ENCODE data around the gene CDCP1.
A peak's percentile ranks its signal among the peaks of the same experiment; 100 is the strongest.

The CDCP1 gene, protein sequence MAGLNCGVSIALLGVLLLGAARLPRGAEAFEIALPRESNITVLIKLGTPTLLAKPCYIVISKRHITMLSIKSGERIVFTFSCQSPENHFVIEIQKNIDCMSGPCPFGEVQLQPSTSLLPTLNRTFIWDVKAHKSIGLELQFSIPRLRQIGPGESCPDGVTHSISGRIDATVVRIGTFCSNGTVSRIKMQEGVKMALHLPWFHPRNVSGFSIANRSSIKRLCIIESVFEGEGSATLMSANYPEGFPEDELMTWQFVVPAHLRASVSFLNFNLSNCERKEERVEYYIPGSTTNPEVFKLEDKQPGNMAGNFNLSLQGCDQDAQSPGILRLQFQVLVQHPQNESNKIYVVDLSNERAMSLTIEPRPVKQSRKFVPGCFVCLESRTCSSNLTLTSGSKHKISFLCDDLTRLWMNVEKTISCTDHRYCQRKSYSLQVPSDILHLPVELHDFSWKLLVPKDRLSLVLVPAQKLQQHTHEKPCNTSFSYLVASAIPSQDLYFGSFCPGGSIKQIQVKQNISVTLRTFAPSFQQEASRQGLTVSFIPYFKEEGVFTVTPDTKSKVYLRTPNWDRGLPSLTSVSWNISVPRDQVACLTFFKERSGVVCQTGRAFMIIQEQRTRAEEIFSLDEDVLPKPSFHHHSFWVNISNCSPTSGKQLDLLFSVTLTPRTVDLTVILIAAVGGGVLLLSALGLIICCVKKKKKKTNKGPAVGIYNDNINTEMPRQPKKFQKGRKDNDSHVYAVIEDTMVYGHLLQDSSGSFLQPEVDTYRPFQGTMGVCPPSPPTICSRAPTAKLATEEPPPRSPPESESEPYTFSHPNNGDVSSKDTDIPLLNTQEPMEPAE

DNA sequence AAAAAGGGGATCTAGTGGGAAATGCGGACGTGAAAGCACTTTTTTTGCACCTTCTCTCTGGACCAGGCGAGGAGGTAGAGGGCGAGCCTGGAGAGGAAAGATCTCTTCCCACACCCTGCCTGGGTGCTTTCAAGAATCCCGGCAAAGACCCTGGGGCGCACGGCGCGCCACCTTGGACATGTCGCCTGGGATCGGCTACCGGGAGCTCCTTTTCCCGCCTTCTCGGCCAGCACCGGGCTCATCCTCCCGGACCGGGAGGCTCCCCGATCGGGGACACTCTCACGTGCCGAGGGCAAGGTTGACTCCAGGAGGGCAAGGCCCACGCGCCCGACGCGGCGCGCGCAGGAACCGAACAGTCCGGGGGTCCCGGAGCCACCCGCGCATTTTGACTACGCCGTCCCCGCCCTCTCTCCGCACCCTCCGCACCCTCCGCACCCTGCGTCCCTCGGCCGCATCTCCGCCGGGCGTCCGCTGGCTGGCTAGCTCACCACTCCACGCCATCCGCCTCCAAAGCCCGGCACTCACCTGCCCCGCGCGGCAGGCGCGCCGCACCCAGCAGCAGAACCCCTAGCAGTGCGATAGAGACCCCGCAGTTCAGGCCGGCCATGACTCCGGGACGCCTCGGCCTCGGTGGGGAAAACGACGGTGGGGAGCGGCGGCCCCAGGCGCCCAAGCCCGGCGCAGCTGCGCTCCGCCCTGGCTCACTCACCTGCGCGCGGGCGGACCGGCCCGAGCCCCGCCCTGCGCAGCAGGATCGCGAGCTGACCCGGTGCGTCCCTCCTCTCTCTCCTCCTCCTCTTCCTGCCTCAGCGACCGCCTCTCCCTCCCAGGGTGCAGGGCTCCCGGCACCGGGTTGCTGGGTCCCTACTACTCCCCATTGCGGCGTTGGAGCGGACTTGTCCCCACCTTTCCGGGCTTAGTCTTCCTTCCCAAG, at the start of gene CDCP1:
CDCP1 (minus strand) TSS at position 698 of the 934 bp plus-strand sequence; CDS start at position 607, 91 bp downstream.
- ATAC-seq (peak; percentile 57), DNase-seq (no peak)
- H3K9me3 Mint-ChIP-seq = peaks cover 6 to 14% of the 10 kb centered on the region in 2 donors
- H3K4me1 Mint-ChIP-seq = peaks cover 22% of the 10 kb centered on the region
- H3K27ac Mint-ChIP-seq = peak within 1 kb of the TSS in 1 of 2 donors; percentile 74
- peaks cover 80% of the 10 kb centered on the region for H3K27me3 Mint-ChIP-seq
- peak within 1 kb of the TSS; percentile 82 to 91 for H3K4me3 Mint-ChIP-seq

DNA sequence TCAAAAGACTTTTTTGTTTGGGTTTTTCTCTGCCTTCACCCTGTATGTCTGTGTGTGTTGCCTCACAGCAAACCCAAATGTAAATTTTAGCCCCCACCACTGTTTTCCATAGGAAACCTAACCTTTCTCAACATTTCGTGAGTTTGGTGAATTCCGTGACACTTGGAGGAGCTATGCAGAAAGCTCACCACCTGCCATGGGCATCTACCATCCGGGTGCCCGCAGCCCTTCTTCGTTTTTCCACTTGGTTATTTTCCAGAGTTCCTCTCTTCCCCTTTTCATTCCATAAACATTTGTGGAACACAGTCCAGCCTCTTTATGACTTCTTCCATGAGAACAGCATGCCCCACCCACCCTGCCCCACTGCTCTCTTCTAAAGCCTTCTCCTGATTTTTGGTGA, 48.6 kb upstream of the CDCP1 start:
- DNase-seq (no peak), ATAC-seq (no peak)
- Mint-ChIP-seq H3K27ac (no peak overlapping the region), H3K4me1 (peaks cover 7% of the 10 kb centered on the region), H3K4me3 (no peak overlapping the region), H3K9me3 (no peaks in the 10 kb centered on the region), H3K27me3 (peaks cover 59% of the 10 kb centered on the region)

DNA sequence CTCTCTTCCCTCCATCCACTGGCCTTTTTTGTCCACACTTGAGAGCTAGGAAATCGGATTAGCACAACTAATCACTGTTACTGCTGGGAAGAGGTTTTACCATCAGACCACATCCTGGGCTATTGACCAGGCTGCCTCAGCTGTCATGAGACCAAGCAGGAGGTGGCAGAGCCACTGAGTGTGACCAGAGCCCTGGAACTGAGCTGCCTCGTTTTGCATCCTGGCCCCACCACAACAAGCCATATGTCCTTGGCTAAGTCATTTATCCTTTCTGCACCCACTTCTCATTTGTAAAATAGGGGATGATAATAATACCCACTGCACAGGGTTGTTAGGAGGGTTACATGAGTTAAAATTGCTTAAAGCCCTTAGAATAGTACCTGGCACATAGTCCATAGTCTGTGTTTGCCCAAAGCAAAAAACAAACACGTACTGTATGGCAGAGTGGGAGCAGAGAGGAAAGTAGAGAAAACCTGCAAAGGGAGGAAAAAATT, 45.8 kb upstream of the CDCP1 start:
- H3K9me3 Mint-ChIP-seq = no peaks in the 10 kb centered on the region
- H3K4me3 Mint-ChIP-seq = no peak overlapping the region
- ATAC-seq (no peak), DNase-seq (no peak)
- peaks cover 19% of the 10 kb centered on the region for H3K4me1 Mint-ChIP-seq
- no peak overlapping the region for H3K27ac Mint-ChIP-seq
- H3K27me3 Mint-ChIP-seq = peaks cover 38% of the 10 kb centered on the region

DNA sequence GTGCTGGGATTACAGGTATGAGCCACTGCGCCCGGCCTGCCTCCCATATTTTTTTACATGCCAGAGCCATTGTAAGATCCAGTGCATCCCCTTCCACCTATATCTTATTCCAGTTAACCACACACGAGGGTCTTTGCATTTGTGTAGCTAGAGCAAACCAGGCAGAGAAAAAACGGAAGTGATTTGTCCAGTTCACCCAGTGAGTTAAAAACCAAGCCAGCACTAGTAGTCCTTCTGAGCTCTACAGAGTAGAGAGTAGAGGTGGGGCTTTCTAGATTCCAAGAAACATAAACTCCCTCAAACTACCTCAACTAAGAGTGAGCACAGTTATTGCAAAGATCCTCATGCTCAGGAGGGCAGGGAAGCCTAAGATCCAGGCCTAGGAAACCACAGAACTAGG, 45.2 kb upstream of the CDCP1 start:
- no peak overlapping the region for H3K4me3 Mint-ChIP-seq
- no peak for ATAC-seq

DNA sequence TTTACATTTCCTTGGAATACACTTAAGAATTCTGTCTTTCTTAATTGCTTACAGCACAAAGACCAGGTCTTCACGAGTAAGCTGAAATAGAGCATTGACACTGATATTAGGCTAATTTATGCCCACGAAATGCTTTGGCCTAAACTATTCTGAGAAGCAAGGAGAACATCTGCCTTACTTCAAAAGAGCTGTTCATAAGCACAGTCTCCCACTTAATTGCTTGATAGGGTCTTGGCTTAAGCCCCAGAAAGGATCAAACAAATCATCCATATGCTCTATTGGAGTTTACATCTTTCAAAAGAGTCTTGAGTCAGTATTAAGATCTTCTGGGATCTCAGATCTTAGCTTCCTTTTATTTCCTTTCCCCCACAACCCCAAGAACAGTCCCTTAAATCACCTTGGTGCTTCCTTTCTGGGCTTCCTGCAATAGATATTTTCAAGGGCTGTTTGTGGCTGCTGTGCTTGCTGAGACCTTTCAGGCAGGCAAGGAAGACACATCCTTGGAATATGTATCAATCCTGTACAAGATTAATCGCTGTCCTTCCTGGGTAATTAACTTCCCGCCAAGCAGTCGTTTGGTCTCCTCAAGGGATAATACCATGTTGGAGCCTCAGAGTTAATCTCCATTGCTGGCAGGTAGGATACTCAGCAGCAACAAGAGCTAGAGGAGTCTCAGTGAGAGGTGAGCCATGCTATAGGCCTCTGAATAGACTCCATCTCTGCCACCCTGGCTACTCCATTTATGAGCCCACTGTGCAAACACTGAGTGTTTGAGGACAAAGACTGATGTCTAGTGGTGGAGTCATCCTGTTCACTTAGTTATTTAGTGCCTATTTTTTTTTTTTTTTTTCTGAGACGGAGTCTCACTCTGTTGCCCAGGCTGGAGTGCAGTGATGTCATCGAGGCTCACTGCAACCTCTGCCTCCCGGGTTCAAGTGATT, 42.8 kb upstream of the CDCP1 start:
- no peaks in the 10 kb centered on the region for H3K9me3 Mint-ChIP-seq
- DNase-seq (no peak), ATAC-seq (no peak)
- no peak overlapping the region for H3K27ac Mint-ChIP-seq
- peaks cover 36% of the 10 kb centered on the region for H3K27me3 Mint-ChIP-seq
- H3K4me3 Mint-ChIP-seq = no peak overlapping the region
- H3K4me1 Mint-ChIP-seq = peaks cover 12% of the 10 kb centered on the region

More for the DNA sequence above, 45.2 kb upstream of the CDCP1 start:
- DNase-seq = no peak
- Mint-ChIP-seq H3K27ac (no peak overlapping the region), H3K4me1 (peaks cover 14% of the 10 kb centered on the region), H3K27me3 (peaks cover 38% of the 10 kb centered on the region), H3K9me3 (no peaks in the 10 kb centered on the region)

DNA sequence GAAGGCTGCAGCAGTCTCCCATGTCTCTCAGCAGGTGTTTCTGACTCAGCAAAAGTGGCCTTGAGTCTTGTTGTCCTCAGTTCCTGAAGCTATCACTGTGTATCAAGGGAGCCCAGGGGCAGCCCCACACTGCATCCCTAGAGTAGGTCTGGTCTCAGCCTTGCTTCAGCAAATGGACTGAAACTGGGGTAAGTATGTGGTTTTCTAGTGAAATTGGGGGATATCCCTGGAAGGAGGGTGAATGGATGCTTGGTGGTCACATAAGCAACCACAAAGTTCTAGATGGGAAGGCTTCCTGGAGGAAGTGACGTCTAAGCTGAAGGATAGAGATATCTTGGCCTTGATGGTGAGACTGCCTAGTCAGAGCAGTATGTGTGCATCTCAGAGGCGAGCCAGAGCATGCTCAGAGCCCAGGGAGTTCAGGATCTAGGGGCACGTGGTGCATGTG, 41.5 kb upstream of the CDCP1 start:
- peak; percentile 92 for ATAC-seq

DNA sequence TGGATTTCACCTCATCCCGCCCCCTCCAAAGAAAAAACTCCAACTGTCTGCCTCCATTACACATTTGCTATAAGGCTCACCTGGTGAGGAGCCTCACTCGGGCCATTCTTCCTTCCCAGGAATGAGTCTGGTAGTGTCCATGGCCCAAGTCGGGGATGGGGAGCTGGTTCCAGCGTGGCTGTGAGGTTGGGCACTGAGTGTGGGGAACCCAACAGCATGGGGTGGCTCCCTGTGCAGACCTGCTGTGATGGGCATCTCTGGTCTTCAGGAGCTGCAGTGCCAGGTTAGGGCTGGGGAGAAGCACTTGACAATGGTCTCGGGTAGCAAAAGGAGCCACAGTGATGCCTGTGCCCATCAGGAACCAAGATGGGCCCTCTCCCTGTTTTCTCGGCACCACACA, 40.7 kb upstream of the CDCP1 start:
- Mint-ChIP-seq H3K4me3 (no peak overlapping the region), H3K4me1 (peaks cover 18% of the 10 kb centered on the region), H3K27me3 (peaks cover 24% of the 10 kb centered on the region), H3K9me3 (no peaks in the 10 kb centered on the region), H3K27ac (no peak overlapping the region)
- no peak for ATAC-seq
- no peak for DNase-seq

More for the DNA sequence above, 41.5 kb upstream of the CDCP1 start:
- no peak overlapping the region for H3K4me3 Mint-ChIP-seq
- peaks cover 27% of the 10 kb centered on the region for H3K27me3 Mint-ChIP-seq
- H3K9me3 Mint-ChIP-seq = no peaks in the 10 kb centered on the region
- H3K4me1 Mint-ChIP-seq = peaks cover 18% of the 10 kb centered on the region
- DNase-seq = peak in 1 of 2 donors; percentile 33
- no peak overlapping the region for H3K27ac Mint-ChIP-seq

DNA sequence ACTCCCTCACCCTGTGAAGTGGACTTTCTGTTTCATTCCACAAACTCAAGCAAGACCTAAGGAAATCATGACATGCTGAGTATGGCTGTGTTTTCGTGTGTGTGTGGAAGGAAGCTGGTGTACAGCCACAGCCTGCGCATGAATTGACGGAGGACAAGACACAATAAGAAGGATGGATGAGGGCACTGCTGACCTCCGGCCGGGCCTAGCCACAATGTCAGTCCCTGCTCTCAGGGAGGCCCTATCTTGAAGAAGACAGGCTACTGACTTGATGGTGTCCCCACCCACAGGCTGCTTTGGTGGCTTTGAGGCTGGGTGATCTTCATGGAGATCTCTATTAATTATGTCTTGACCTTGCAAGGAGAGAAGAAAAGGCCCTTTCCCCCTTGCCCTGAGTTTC, 39.3 kb upstream of the CDCP1 start:
- H3K27me3 Mint-ChIP-seq = peaks cover 20% of the 10 kb centered on the region
- H3K4me3 Mint-ChIP-seq = no peak overlapping the region
- H3K27ac Mint-ChIP-seq = no peak overlapping the region
- no peaks in the 10 kb centered on the region for H3K9me3 Mint-ChIP-seq
- peaks cover 18% of the 10 kb centered on the region for H3K4me1 Mint-ChIP-seq
- ATAC-seq = no peak
- no peak for DNase-seq

DNA sequence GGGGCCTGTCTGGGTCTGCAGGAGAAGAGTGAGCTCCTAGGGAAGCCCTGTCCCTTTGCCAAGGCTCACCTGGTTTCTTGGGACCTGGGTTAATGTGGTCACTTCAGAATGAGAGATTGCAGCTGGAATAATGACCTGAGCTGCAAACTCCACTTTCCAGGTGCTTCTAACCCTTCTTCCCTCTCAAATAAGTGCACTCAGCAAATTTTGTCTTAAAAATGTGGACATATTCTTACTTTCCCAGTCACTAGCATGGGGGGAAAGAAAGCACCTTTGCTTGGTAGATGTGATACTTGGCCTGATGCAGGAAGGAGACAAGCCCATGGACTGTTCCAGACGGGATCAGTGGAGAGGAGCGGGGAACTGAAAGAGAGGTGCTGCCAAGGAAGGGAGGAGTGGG, 38.9 kb upstream of the CDCP1 start:
- H3K27ac Mint-ChIP-seq = no peak overlapping the region
- ATAC-seq = no peak

DNA sequence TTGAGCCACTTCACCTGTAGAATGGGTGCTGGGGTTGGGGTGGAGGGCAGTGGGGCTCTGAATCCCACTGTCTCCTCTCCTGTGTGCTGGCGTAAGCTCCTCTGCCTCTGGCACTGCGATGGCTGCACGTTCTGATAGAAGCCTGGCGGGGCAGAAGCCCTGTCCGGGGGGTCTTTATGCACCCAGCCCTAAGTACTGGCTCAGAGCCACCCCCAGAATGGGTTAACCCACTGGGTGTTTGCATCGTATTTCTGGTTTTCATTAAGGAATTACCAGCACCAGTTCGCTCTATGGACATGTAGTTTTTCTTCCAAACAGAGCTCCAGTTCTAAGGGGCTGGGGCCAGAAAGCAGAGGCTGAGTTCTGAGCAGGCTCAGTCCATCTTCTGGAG, 37.7 kb upstream of the CDCP1 start:
- no peak for ATAC-seq
- no peak for DNase-seq
- Mint-ChIP-seq H3K9me3 (no peaks in the 10 kb centered on the region), H3K4me3 (no peak overlapping the region), H3K27ac (no peak overlapping the region), H3K4me1 (peaks cover 18% of the 10 kb centered on the region), H3K27me3 (peaks cover 29% of the 10 kb centered on the region)

More for the DNA sequence above, 38.9 kb upstream of the CDCP1 start:
- H3K4me1 Mint-ChIP-seq = peaks cover 18% of the 10 kb centered on the region
- H3K27me3 Mint-ChIP-seq = peaks cover 21% of the 10 kb centered on the region
- no peak overlapping the region for H3K4me3 Mint-ChIP-seq
- H3K9me3 Mint-ChIP-seq = no peaks in the 10 kb centered on the region
- DNase-seq = no peak

DNA sequence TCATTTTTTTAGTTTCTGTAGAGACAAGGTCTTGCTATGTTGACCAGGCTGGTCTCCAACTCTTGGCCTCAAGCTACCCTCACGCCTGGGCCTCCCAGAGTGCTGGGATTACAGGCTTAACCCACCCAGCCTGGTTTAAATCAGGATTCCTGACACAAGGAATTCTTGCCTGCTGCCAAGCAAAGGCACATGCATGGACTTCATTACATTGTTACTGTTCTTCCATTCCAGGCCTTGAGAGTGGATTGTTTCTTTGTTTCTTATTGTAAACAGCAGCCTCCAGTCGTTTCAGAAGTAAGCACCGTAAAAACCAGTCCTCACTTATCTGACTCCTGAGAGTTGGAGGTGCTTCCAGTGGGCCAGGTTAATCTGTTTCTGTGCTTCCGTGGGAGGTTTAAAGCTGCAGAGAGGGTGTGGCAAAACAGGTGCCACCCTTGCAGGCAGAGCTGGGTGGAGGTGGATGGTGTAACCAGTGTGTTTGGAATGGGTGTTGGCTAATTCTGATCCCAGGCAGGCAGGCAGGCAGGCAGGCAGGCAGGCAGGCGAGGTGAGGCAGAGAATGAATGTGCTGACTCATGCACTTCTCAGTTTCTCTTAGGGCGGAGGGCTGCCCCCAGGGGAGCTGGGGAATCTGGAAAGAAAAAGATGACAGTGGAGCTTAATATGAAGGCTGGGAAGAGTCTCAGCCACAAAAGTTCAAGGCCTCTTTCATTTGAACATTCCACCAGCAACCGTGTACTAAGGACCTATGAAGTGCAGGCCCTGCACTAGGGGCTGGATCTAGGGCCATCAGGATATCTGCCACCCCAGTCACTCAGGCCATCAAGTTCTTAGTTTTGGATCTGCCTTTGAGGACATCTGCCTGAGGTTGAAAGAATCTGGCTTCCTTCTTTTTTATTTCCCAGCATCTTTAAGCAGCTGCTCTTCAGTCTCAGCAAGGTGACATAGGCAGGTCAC, 37.0 kb upstream of the CDCP1 start:
- no peak for ATAC-seq
- DNase-seq = no peak
- Mint-ChIP-seq H3K4me1 (peaks cover 17% of the 10 kb centered on the region), H3K27ac (no peak overlapping the region), H3K9me3 (no peaks in the 10 kb centered on the region), H3K4me3 (no peak overlapping the region), H3K27me3 (peaks cover 29% of the 10 kb centered on the region)

DNA sequence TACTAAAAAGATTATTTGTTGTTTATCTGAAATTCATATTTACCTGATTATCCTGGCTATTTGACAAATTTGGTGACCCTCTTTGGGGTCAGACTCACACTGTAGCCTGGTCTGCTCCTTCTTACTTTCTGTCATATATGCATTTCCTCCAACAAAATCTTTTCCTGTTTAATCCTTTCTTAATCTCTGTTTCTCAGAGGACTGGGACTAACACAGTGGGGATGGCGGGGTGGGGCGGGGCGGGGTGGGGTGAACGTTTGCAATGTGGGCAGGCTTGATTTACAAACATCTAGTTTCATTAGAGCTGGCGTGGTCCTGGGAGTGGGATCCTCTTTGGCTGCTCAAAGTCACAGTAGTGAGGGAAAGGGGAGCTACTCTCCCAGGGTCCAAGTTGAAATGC, 35.3 kb upstream of the CDCP1 start:
- peaks cover 6% of the 10 kb centered on the region for H3K4me1 Mint-ChIP-seq
- no peak overlapping the region for H3K27ac Mint-ChIP-seq
- H3K27me3 Mint-ChIP-seq = peaks cover 29% of the 10 kb centered on the region
- ATAC-seq (no peak), DNase-seq (no peak)
- no peaks in the 10 kb centered on the region for H3K9me3 Mint-ChIP-seq
- H3K4me3 Mint-ChIP-seq = no peak overlapping the region

DNA sequence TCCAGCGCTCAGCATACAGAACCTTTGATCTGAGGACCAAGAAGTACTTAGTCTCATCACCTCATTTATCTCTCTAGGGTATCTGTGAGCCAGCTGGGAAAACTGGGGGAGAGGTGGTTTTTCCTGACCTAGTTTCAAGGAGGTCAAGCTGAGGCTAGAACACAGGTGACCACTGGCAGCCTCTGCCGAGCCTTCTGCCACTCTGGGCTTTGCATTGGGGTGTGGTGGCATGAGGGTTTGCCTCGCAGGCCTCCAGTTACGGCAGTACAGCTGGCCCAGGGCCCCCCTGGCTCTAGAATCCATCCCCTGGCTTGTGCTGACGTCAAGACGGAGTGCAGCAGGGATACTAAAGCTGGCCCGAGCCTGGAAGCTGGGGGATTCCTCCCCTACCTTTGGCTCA, 34.7 kb upstream of the CDCP1 start:
- Mint-ChIP-seq H3K27ac (no peak overlapping the region), H3K27me3 (peaks cover 29% of the 10 kb centered on the region), H3K9me3 (no peaks in the 10 kb centered on the region), H3K4me1 (peaks cover 6% of the 10 kb centered on the region), H3K4me3 (no peak overlapping the region)
- ATAC-seq (no peak), DNase-seq (no peak)

Measured in stimulated activated naive CD8-positive, alpha-beta T cell treated with anti-CD3 and anti-CD28 coated beads, Interleukin-15, amount 100 ng/mL, for 72 hours (primary cell).